GM12891 (cell line): Measurements from ENCODE around the gene NKTR.

Source experiments
- POLR2A ChIP-seq: IDR thresholded peaks from 2 replicates; pipeline ENCODE4 v1.6.1; 2011; ENCODE audit warnings: low read depth, low read length, control low read depth
- POLR2AphosphoS5 ChIP-seq: IDR thresholded peaks from 2 replicates; pipeline ENCODE4 v1.6.1; 2011; ENCODE audit warnings: low read depth, low read length, control low read depth
- POU2F2 ChIP-seq: IDR thresholded peaks from 2 replicates; pipeline ENCODE4 v1.6.1; 2011; ENCODE audit warnings: low read depth, mild to moderate bottlenecking, control low read depth, low read length, moderate library complexity
- SPI1 ChIP-seq: IDR thresholded peaks from 2 replicates; pipeline ENCODE4 v1.6.1; 2011; ENCODE audit warnings: low read depth, low read length, control low read depth

GRCh38 chr3:42653560-42654330 is 53.3 kb downstream of the NKTR start, which contains the start of gene ZBTB47:
- TF ChIP-seq POLR2AphosphoS5 (no peak), POLR2A (no peak), SPI1 (no peak), POU2F2 (no peak)
